ENCODE results near the gene MAP4K4. TPM values are rescaled to one million over a fixed set of nuclear protein-coding genes. Genes with fewer than 3 reads are reported as not detected.
"Not testable (repeated sequence)": the region's sequence is repeated elsewhere in the genome, so short reads cannot be mapped to it uniquely, and the experiment has no call there.

Gene MAP4K4
- total RNA-seq, 1 donor from 2014 or later, result 91.9 TPM

- Mint-ChIP-seq H3K4me1 (peaks cover 81% of the 10 kb centered on the region), H3K9me3 (peaks cover under 1% of the 10 kb centered on the region), H3K36me3 (peaks cover 6% of the 10 kb centered on the region), H3K27ac (peak overlapping the region; percentile 90), H3K4me3 (peak overlapping the region; percentile 66), H3K27me3 (ENCODE audit: insufficient read depth, low read depth) (peaks cover 2% of the 10 kb centered on the region)
- Histone ChIP-seq H3K79me2 (ENCODE audit: low read depth) (peaks cover 96% of the 10 kb centered on the region), H3K4me3 (peak overlapping the region; percentile 28), H3K9me3 (ENCODE audit: low read depth) (no peaks in the 10 kb centered on the region), H3K4me1 (peaks cover 84% of the 10 kb centered on the region), H3F3A (ENCODE audit: low read depth) (peaks cover 56% of the 10 kb centered on the region), H2AFZ (replicated peaks) (no peak overlapping the region), H3K27me3 (no peaks in the 10 kb centered on the region), H4K20me1 (ENCODE audit: low read depth) (peaks cover 82% of the 10 kb centered on the region), H3K4me2 (peak overlapping the region; percentile 72), H3K27ac (peak overlapping the region; percentile 86), H3K9ac (no peak overlapping the region), H3K36me3 (no peaks in the 10 kb centered on the region)
- DNase-seq (ENCODE audit: low spot score), result peak; percentile 89
- no peak for TF ChIP-seq EZH2 (IDR thresholded peaks at IDR 0.05)
- TF ChIP-seq, protein P1, sequence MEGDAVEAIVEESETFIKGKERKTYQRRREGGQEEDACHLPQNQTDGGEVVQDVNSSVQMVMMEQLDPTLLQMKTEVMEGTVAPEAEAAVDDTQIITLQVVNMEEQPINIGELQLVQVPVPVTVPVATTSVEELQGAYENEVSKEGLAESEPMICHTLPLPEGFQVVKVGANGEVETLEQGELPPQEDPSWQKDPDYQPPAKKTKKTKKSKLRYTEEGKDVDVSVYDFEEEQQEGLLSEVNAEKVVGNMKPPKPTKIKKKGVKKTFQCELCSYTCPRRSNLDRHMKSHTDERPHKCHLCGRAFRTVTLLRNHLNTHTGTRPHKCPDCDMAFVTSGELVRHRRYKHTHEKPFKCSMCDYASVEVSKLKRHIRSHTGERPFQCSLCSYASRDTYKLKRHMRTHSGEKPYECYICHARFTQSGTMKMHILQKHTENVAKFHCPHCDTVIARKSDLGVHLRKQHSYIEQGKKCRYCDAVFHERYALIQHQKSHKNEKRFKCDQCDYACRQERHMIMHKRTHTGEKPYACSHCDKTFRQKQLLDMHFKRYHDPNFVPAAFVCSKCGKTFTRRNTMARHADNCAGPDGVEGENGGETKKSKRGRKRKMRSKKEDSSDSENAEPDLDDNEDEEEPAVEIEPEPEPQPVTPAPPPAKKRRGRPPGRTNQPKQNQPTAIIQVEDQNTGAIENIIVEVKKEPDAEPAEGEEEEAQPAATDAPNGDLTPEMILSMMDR (IDR thresholded peaks at IDR 0.05), result no peak
- no peak for TF ChIP-seq EZH2phosphoT487 (IDR thresholded peaks at IDR 0.05)
These were observed 69.6 kb downstream of the MAP4K4 start for GRCh38 chr2:101766871-101767739.

- H3K4me1 ChIP-seq, result peaks cover 84% of the 10 kb centered on the region
- peaks cover 72% of the 10 kb centered on the region for H3K4me1 Mint-ChIP-seq
- H3K27me3 ChIP-seq, result no peaks in the 10 kb centered on the region
- no peak overlapping the region for H3K9ac ChIP-seq
- H3F3A ChIP-seq (ENCODE audit: low read depth), result peaks cover 52% of the 10 kb centered on the region
- H3K9me3 ChIP-seq (ENCODE audit: low read depth), result no peaks in the 10 kb centered on the region
- peaks cover 12% of the 10 kb centered on the region for H3K36me3 Mint-ChIP-seq
- H3K4me3 Mint-ChIP-seq, result no peak overlapping the region
- peak overlapping the region; percentile 63 for H3K4me2 ChIP-seq
- H3K4me3 ChIP-seq, result peak overlapping the region; percentile 8
- no peaks in the 10 kb centered on the region for H3K36me3 ChIP-seq
- peak overlapping the region; percentile 51 for H3K27ac ChIP-seq
- peaks cover 96% of the 10 kb centered on the region for H3K79me2 ChIP-seq (ENCODE audit: low read depth)
- TF ChIP-seq EZH2phosphoT487 (IDR thresholded peaks at IDR 0.05) (no peak), EZH2 (IDR thresholded peaks at IDR 0.05) (no peak)
- TF ChIP-seq, protein P1 (IDR thresholded peaks at IDR 0.05), result no peak
- peaks cover 82% of the 10 kb centered on the region for H4K20me1 ChIP-seq (ENCODE audit: low read depth)
- peaks cover 11% of the 10 kb centered on the region for H3K9me3 Mint-ChIP-seq
- no peak for DNase-seq (ENCODE audit: low spot score)
- peak overlapping the region; percentile 11 for H3K27ac Mint-ChIP-seq
- no peak overlapping the region for H2AFZ ChIP-seq (replicated peaks)
- peaks cover 2% of the 10 kb centered on the region for H3K27me3 Mint-ChIP-seq (ENCODE audit: insufficient read depth, low read depth)
These were observed 71.2 kb downstream of the MAP4K4 start for GRCh38 chr2:101768556-101769220.

DNA sequence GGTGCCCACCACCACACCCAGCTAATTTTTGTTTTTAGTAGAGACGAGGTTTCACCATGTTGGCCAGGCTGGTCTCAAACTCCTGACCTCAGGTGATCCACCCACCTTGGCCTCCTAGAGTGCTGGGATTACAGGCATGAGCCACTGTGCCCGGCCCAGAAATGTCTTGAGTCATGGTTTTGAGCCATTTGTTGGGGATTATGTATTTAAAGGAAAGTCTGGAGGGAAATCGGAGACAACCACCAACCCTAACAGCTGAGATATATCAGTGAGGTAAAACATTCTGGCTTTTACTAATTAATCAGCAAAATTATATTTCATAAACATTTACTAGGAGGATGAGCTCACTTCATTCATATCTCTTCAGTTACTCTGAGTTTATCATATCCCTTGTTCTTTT, 72.2 kb downstream of the MAP4K4 start:
- not testable (repeated sequence) for H3K4me3 ChIP-seq; H3K27ac ChIP-seq; H3K9me3 ChIP-seq (ENCODE audit: low read depth); H3K27me3 ChIP-seq; DNase-seq (ENCODE audit: low spot score); H3K27me3 Mint-ChIP-seq (ENCODE audit: insufficient read depth, low read depth); H3K36me3 ChIP-seq; H3K4me3 Mint-ChIP-seq; H3K27ac Mint-ChIP-seq; H3K9ac ChIP-seq; H2AFZ ChIP-seq (replicated peaks); H3K4me2 ChIP-seq
- peaks cover 61% of the 10 kb centered on the region for H3K4me1 Mint-ChIP-seq
- peaks cover 78% of the 10 kb centered on the region for H3K4me1 ChIP-seq
- peaks cover 18% of the 10 kb centered on the region for H3K9me3 Mint-ChIP-seq
- H3K36me3 Mint-ChIP-seq, result peaks cover 14% of the 10 kb centered on the region
- H4K20me1 ChIP-seq (ENCODE audit: low read depth), result peaks cover 82% of the 10 kb centered on the region
- peaks cover 52% of the 10 kb centered on the region for H3F3A ChIP-seq (ENCODE audit: low read depth)
- peaks cover 96% of the 10 kb centered on the region for H3K79me2 ChIP-seq (ENCODE audit: low read depth)

All from neural progenitor cell (in vitro differentiated cells).